Measurements from ENCODE around the gene THG1L.
"Not testable (repeated sequence)": the region's sequence is repeated elsewhere in the genome, so short reads cannot be mapped to it uniquely, and the experiment has no call there.

The THG1L gene

DNA sequence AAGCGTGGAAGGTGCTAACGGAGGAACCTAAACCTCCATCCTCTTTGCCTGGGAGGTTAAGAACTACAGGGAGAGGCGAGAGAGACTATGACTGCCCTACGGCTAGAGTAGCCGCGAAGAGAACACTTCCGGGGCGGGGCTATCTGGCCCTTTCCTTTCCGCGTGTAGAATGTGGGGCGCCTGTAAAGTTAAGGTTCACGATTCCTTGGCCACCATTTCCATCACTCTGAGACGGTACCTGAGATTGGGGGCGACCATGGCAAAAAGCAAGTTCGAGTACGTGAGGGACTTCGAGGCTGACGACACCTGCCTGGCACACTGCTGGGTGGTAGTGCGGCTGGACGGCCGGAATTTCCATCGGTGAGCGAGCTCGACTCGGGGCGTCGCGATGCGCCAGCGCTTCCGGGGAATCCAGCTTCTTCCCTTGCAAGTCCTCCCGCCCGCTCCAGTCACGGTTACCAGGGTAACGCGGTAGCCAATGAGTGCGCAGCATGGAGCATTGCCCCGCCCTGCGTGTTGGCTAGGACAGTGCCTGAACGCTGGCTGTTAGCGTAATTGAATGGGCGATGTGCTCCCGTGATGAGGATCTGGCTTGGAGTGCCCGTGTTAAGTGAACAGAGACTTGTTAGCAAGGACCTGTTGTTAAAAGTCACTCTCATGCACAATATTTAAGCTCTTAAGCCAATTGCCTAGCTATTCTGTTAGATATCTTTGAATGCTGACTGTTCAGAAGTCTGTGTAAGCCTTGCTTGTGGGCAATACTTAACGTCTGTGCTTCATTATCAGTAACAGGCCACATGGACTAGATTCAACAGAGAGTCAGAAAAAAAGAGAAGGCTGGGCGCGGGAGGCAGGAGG is at the start of gene THG1L:
THG1L (plus strand) TSS at position 149 of the 858 bp plus-strand sequence; CDS start at position 170, 21 bp downstream.
- Histone ChIP-seq H3K9me3 (no peaks in the 10 kb centered on the region), H3K9ac (peak within 1 kb of the TSS; percentile 74), H3K36me3 (peaks cover 6% of the 10 kb centered on the region; the same call in 1 of the 2 replicates), H3K4me3 (peak within 1 kb of the TSS; percentile 76), H4K20me1 (no peaks in the 10 kb centered on the region), H3K27me3 (no peaks in the 10 kb centered on the region), H3K27ac (peak within 1 kb of the TSS; percentile 73), H3K4me1 (peaks cover 17% of the 10 kb centered on the region; the same call in 1 of the 2 replicates), H3K4me2 (peak within 1 kb of the TSS; percentile 70)
- no peak for TF ChIP-seq Cebpa-rat (IDR thresholded peaks at IDR 0.05)

DNA sequence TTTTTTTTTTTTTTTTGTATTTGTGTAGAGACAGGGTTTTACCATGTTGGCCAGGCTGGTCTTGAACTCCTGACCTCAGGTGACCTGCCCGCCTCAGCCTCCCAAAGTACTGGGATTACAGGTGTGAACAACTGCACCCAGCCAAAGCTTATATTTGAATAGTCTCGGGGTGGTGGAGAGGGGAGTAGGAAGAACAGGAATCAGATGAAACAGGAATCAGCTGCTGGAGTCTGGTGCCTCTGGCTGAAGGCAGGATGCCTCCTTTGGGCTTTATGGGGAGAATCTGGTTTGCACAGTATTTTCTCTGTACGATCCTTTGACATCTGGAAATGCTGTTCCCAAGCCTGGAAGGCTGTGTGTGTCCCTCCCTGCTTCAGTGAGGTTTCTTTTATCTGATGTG is 49.0 kb upstream of the THG1L start:
- Histone ChIP-seq H3K27me3 (no peaks in the 10 kb centered on the region), H3K4me1 (no peaks in the 10 kb centered on the region), H3K4me3 (no peak overlapping the region), H3K4me2 (no peak overlapping the region), H3K9me3 (no peaks in the 10 kb centered on the region), H3K27ac (no peak overlapping the region), H4K20me1 (no peaks in the 10 kb centered on the region), H3K36me3 (no peaks in the 10 kb centered on the region), H3K9ac (no peak overlapping the region)
- TF ChIP-seq Cebpa-rat (IDR thresholded peaks at IDR 0.05): no peak

DNA sequence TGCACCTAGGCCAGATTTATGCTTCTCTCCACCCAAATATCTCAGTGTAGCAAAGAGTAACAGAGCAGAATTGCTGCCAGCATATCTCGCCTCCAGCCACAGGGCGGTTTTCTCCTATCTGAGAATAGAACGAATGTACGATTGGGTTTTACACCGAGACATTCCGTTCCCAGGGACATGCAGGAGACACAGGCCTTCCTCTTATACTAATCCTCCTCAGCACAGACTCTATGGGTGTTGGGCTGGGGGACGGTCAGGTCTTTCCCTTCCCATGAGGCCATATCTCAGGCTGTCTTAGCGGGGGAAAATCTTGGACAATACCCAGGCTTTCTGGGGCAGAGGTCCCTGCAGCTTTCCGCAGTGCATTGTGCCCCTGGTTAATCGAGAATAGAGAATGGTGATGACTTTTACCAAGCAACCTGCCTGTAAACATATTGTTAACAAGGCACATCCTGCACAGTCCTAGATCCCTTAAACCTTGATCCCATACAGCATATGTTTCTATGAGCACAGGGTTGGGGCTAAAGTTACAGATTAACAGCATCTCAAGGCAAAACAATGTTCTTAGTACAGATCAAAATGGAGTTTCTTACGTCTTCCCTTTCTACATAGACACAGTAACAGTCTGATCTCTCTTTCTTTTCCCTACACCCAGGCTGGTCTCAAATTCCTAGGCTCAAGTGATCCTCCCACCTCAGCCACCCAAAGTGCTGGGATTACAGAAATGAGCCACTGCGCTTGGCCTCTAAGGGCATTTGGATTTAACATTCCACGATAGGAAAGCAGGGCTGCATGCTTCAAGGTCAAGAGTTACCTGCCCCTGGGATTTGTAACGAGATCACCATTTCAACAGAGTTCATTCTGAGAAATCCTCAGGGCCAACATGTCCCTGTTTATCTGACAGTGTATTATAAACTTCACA is 44.7 kb upstream of the THG1L start:
- H3K9me3 ChIP-seq: peaks cover 19% of the 10 kb centered on the region
- H3K27me3 ChIP-seq, H4K20me1 ChIP-seq, H3K9ac ChIP-seq, H3K4me1 ChIP-seq, H3K4me2 ChIP-seq, H3K27ac ChIP-seq, H3K36me3 ChIP-seq, H3K4me3 ChIP-seq: not testable (repeated sequence)

DNA sequence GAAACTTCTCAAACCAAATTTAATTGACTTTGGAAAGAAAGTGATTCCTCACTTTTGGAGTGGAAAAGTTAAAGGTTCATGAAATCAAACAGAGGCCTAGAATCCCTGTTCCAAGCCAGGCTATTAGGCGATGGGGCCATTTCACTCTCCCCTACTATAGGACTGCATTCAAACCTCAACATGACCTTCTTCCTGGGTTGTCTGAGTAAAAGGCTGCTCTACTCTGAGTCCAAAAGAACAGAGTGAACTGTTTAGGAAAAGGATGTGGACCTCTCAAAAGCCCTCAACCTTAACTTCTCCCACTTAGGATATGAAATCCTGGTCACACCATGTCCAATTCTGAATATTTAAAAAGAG is 44.0 kb upstream of the THG1L start:
- no peak for TF ChIP-seq Cebpa-rat (IDR thresholded peaks at IDR 0.05)
- Histone ChIP-seq H3K36me3 (no peaks in the 10 kb centered on the region), H3K9me3 (peaks cover 23% of the 10 kb centered on the region), H3K27ac (no peak overlapping the region), H3K4me1 (no peaks in the 10 kb centered on the region), H3K9ac (no peak overlapping the region), H4K20me1 (no peaks in the 10 kb centered on the region), H3K27me3 (no peaks in the 10 kb centered on the region), H3K4me3 (no peak overlapping the region), H3K4me2 (no peak overlapping the region)

DNA sequence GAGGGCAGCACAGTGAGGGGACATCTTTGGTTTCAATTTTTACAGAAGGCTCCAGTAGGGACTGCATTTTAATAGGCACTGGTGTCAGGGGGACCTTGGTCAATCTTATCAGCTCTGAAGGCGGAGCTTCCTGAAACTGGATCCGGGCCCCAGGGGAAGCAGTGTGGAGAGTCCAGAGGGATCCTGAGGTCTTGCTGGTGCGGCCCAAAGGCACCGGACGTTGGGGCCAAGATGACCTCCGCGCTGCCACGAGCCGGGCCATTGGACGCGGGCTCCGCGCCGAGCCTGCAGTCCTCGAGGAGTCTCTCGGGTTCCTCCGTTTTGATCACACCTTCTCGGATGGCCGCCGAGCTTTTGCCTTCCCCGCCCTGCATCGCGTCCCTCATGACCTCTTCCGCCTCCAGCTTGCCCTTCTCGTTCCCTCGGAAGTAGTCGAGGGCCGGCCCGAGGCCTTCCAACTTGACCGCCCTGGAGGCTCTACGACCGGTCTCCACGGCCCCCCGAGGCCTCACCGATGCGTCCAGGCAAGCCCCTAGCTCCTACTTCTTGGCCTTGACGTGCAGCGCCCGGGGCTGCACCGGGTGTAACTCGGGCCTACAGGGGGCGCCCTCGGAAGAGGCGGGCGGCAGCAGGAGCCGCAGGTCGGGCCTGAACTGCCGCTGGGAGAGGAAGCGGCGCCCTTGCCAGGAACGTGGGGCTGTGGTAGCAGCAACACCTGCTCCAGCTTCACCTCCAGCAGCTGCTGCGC is 41.1 kb upstream of the THG1L start:
- no peak for TF ChIP-seq Cebpa-rat (IDR thresholded peaks at IDR 0.05)
- H3K4me3 ChIP-seq: no peak overlapping the region
- peaks cover 35% of the 10 kb centered on the region for H3K9me3 ChIP-seq
- H4K20me1 ChIP-seq: no peaks in the 10 kb centered on the region
- no peaks in the 10 kb centered on the region for H3K27me3 ChIP-seq
- H3K27ac ChIP-seq: no peak overlapping the region
- H3K4me2 ChIP-seq: no peak overlapping the region
- H3K9ac ChIP-seq: no peak overlapping the region
- H3K36me3 ChIP-seq: no peaks in the 10 kb centered on the region
- H3K4me1 ChIP-seq: no peaks in the 10 kb centered on the region

DNA sequence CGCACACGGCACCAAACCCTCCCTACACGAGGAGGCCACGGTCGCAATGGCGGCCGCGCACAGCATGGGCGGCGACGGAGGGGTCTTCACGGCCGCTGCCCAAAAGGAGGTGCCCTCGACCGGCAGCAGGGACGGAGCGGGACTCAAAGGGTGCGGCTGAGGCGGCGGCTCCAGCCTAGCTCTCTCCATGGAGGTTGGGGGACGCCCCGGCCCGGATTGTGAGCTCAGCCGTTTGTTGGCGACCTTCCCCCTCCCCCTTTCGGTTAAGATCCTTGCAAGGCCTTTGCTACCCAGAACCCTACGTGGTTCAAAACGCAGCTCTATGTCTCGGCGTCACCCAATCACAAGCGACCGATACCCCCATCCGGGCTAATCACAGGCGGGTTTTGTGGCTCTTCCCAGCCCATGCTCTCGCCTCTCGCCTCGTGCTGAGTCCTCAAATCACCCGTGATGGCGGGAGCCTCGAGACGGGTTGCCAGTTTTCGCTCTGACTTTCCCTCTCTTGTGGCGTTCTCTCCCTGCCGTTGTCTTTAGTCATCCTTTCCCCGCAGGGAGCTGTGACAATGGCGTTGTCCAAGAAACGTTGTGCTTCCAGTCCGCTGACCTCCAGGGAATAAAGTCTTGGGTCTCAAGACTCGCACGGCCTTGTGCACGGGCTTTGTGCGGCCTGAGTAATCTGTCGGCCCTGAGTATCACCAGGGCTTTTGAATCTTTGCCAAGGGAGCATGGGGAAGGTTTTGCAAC is 40.4 kb upstream of the THG1L start:
- H3K4me1 ChIP-seq: no peaks in the 10 kb centered on the region

DNA sequence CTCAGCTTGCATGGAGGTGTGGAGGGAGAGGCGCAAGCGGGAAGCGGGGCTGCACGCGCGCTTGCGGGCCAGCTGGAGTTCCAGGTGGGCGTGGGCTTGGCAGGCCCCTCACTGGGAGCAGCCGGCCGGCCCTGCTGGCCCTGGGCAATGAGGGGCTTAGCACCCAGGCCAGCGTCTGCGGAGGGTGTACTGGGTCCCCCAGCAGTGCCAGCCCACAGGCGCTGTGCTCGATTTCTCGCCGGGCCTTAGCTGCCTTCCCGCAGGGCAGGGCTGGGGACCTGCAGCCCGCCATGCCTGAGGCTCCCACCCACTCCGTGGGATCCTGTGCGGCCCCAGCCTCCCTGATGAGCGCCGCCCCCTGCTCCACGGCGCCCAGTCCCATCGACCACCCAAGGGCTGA is 37.4 kb upstream of the THG1L start:
- H3K4me1 ChIP-seq, H3K27me3 ChIP-seq, H3K4me3 ChIP-seq, H4K20me1 ChIP-seq, H3K4me2 ChIP-seq, H3K36me3 ChIP-seq, H3K27ac ChIP-seq, H3K9ac ChIP-seq: not testable (repeated sequence)
- peaks cover 62% of the 10 kb centered on the region for H3K9me3 ChIP-seq

More for the DNA sequence above, 40.4 kb upstream of the THG1L start:
- Histone ChIP-seq H3K36me3 (no peaks in the 10 kb centered on the region), H3K9ac (no peak overlapping the region), H3K9me3 (peaks cover 38% of the 10 kb centered on the region), H3K27me3 (no peaks in the 10 kb centered on the region), H3K27ac (no peak overlapping the region), H3K4me2 (no peak overlapping the region), H3K4me3 (no peak overlapping the region), H4K20me1 (no peaks in the 10 kb centered on the region)
- TF ChIP-seq Cebpa-rat (IDR thresholded peaks at IDR 0.05): no peak

DNA sequence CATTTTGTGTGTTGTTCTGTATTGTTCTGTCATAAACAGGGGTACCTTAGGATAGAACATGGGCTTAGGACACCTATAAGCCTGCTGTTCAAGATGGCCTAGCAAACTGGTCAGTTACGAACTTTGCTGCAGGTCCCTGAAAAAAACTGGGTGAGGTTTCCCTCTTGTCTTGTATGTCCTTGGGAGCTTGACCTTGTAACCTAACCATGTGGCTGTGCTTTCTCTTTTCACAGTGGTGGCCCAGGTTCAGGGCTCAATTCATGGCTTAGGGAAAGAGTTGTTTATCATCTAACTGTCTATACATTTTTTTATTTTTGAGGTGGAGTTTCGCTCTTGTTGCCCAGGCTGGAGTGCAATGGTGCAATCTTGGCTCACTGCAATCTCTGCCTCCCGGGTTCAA is 35.1 kb upstream of the THG1L start:
- not testable (repeated sequence) for H3K27ac ChIP-seq, H3K36me3 ChIP-seq
- H3K9me3 ChIP-seq: peaks cover 70% of the 10 kb centered on the region

DNA sequence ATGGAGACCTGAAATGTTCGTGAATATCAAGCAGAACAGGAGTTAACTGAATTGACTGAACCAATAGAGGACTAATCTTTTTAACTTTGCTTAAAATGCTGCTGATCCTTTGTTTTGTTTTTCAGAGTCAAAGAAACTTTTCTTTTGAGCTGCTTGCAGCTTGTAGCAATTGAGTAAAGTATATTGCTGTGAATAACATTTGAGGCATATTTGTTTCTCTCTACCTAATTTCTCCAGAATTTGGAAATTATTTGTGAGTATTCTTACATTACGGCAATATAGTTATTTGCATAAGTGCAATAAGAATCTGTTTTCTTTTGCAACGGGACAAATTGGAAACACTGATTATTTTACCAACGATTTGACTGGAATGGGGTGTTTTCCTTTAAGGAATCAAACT is 32.5 kb upstream of the THG1L start:
- H3K4me1 ChIP-seq: not testable (repeated sequence)

More for the DNA sequence above, 35.1 kb upstream of the THG1L start:
- not testable (repeated sequence) for H3K4me3 ChIP-seq, H3K4me1 ChIP-seq, H4K20me1 ChIP-seq, H3K4me2 ChIP-seq, H3K27me3 ChIP-seq, H3K9ac ChIP-seq

More for the DNA sequence above, 32.5 kb upstream of the THG1L start:
- H3K4me3 ChIP-seq, H3K4me2 ChIP-seq, H3K27me3 ChIP-seq, H3K36me3 ChIP-seq, H4K20me1 ChIP-seq, H3K9ac ChIP-seq, H3K27ac ChIP-seq: not testable (repeated sequence)
- peaks cover 56% of the 10 kb centered on the region for H3K9me3 ChIP-seq
